HG03045 (cell line): ENCODE data around the gene ZNF791.
A peak's percentile ranks its signal among the peaks of the same experiment; 100 is the strongest.
"Not testable (repeated sequence)": the region's sequence is repeated elsewhere in the genome, so short reads cannot be mapped to it uniquely, and the experiment has no call there.

ENCODE experiments used
- ATAC-seq: cut with Tn5 transposase; IDR thresholded peaks from one replicate; pipeline ENCODE4 v1.9.1; 2021; ENCODE audit warnings: mild to moderate bottlenecking, moderate library complexity; ENCODE audit not compliant: unreplicated experiment

Gene ZNF791

GRCh38 chr19:12628040-12629022 lies 17.6 kb downstream of the ZNF791 start:
- ATAC-seq = no peak

DNA sequence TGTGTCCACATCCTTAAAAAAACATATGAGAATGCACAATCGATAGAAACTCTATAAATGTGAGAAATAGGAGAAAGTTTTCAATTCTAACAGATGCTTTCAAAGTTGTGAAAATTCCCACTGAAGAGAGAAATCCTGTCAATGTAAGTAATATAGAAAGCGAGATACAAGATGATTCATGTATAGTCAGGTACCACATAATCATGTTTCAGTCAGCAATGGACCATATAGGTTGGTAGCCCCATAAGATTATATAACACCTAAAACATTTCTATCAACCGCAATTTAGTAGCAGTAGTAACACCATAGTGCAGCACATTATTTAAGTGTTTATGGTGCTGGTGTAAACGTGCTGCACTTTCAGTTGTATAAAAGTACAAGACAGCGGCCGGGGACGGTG lies 18.5 kb downstream of the ZNF791 start:
- ATAC-seq = no peak

- ATAC-seq = no peak
These were observed 25.9 kb downstream of the ZNF791 start for GRCh38 chr19:12636631-12637030.

- ATAC-seq = no peak
These were observed 28.0 kb downstream of the ZNF791 start for GRCh38 chr19:12638611-12639182.

- ATAC-seq = peak; percentile 46
These were observed 29.3 kb downstream of the ZNF791 start for GRCh38 chr19:12639901-12640613.

- no peak for ATAC-seq
These were observed 30.7 kb downstream of the ZNF791 start for GRCh38 chr19:12641456-12641855.

DNA sequence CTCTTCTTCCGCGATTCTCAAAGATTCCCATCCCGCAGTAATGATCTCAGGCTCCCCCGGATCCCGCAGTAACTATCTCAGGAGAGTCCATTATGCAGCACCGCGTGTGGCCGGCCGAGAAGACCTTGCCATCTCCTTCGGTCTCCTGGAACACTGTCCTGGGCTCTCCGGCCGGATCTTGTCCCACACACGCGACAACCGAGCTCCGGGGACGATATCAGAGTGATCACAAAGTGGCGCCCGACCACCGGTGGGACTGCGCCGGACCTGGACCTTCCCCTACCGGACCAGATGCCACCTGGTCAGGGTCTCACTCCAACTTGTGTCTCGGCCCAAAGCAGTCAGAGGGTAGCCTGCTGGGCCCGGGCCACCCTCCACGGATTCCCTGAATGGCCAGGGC lies 31.8 kb downstream of the ZNF791 start:
- no peak for ATAC-seq

- not testable (repeated sequence) for ATAC-seq
These were observed 33.0 kb downstream of the ZNF791 start for GRCh38 chr19:12643716-12644115.

DNA sequence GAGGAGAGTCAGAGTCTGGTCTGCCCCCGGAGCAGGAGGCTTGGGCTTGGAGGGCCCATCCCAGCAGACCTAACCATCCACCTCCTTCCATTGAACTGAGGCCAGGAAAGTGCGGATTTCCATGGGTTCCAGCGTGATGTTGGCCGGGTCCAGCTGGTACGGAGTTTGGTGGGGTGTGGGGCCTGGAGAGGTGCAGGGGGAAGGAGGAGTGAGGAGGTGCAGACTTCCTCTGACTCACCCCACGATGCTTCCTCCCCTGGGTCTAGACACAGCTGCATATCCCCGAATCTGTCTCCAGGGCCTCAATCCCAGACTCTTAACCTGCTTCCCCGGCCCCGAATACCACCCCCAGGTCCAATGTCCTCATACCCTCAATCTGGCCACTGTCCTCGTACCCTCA lies 35.8 kb downstream of the ZNF791 start:
- no peak for ATAC-seq

GRCh38 chr19:12647047-12647446 lies 36.3 kb downstream of the ZNF791 start:
- ATAC-seq = no peak

DNA sequence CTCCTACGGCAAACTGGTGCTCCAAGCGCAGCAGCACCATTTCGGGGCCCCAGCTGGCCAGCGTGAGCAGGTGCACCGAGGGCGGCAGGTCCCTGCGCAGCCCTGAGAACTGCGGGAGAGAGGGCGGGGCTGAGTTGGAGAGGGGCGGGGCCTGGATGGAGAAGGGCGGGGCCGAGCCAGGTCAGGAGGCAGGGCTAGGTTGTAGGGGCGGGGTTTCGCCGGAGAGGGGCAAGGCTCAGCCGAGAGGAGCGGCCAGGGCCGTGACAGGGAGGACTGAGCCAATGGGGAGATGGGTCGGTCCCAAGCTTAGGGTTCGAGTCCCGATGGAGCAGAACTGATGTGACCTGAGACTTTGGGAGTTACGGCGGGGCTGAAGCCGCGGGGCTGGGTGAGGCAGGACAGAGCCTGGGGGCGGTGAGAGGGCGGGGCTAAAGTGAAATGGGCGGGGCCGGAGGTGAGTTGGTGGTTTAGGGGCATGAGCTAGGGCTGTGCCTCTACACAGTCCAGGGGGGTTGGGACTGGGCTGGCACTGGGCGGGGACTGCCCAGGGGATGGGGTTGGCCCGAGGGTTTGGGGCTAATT lies 36.9 kb downstream of the ZNF791 start:
- no peak for ATAC-seq

GRCh38 chr19:12648088-12648487 lies 37.4 kb downstream of the ZNF791 start:
- ATAC-seq = no peak

- no peak for ATAC-seq
These were observed 39.2 kb downstream of the ZNF791 start for GRCh38 chr19:12649941-12650340.

- no peak for ATAC-seq
These were observed 41.5 kb downstream of the ZNF791 start for GRCh38 chr19:12652219-12652618.

DNA sequence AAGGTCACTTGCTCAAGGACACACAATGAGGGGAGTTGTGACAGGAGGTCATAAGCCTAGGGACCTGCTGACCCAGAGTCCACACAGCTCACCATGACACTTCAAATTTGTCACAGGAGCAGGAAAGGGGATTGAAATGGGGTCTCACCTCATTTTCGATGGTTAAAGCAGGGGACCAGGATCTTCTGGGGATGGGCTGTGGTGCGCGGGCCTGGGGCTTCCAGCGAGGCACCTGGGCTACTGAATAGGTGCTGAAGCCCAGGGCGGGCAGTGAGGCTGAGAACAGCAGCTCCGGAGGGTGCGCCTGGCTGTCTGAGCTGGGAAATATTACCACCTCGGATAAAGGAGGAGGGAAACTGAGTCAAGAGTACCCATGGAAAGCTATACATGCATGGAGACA lies 44.8 kb downstream of the ZNF791 start:
- no peak for ATAC-seq

DNA sequence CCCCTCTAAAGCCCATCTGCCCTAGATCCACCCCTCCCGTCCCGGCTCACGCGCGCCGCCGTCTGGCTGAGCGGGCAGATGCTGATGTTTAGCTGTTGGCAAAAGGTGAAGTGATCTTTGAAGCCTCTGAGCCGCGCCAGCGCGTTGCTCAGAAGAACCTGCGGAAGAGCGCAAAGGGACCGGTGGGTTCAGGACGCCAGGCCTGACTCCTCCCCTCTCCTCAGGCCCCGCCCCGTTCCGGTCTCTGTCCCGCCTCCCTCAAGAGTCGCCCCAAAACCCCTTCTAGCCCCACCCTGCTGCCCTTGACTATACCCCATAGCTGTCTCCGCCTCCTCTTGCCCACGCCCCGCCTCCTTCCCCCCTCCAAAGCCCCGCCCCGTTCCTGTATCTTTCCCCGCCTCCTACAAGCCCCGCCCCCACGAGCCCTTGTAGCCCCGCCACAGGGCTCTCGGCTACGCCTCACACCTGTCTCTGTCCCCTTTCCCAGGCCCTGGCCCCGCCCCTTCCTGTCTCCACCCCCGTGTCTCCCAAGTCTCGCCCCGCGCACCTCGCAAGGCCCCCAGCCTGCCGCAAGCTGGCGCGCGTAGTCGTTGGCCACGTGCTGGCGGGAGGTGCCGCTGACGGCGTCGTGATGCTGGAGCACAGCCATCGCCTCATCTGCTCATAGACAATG lies 46.3 kb downstream of the ZNF791 start:
- ATAC-seq = no peak

DNA sequence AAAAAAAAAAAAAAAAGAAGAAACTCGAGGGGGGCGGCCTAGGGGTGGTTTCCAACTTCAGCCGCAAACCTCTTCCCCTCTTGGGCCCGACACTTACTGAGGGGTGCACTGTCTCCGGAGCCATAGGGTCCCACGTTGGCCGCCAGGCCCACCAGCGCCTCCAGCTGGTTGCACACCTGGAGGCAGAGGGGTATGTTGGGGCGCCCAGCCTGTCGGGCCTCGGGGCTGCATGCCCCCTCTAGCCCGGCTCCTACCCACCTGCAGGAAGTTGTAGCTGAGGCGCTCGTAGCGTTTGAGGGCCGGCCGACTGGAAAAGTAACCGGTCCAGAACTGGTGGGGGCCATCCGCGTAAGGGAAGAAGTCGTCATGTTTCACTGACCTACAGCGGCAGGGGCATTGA lies 47.2 kb downstream of the ZNF791 start:
- ATAC-seq = no peak

DNA sequence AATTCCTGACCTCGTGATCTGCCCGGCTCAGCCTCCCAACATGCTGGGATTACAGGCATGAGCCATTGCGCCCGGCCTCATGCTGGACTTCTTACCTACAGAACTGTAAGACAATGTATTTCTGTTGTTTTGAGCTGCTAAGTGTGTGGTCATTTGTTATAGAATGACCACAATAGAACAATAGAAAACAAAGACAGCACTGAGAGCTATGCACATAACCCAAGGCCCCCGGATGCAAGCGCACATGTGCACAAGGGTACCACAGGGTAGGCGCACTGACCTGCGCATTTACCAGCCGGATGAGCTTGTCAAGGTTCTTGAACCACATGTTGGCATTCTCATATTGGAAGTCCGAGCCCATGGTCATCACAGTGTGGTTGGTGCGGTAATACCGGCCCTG lies 50.3 kb downstream of the ZNF791 start:
- no peak for ATAC-seq

GRCh38 chr19:12664406-12665280 lies 53.9 kb downstream of the ZNF791 start:
- no peak for ATAC-seq

DNA sequence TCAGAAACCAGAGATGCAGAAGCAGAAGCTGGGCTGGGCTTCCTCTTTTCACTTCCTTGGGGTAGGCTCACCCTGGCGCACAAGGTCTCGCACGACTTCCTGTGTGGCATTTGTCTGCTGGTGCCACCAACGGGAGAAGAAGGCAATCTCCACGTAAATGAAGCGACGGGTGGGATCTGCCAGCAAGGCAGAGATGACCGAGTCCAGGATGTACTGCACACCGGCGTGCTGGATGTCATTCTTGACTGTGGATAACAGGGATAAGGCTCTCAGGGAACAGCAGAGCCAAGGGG lies 54.5 kb downstream of the ZNF791 start:
- ATAC-seq = no peak
